HFF-Myc (cell line): Measurements from ENCODE around the gene LDLRAD4.

ENCODE experiments used
- DNase-seq: peaks from one replicate; pipeline ENCODE4 v3.0.0-alpha.2; 2011; ENCODE audit warnings: low read depth; ENCODE audit errors: extremely low read depth
- H3K4me3 ChIP-seq: replicated peaks from 2 replicates; pipeline ENCODE4 v1.5.1; 2011; ENCODE audit warnings: low read depth, mild to moderate bottlenecking, control low read depth, low read length
- CTCF ChIP-seq: IDR thresholded peaks from 2 replicates; pipeline ENCODE4 v1.5.1; 2012; ENCODE audit warnings: mild to moderate bottlenecking, low read depth, low read length, control low read depth; ENCODE audit errors: missing control alignments

LDLRAD4 gene

GRCh38 chr18:13537022-13537780 lies 318.6 kb downstream of the LDLRAD4 start:
- TF ChIP-seq CTCF: no peak

GRCh38 chr18:13538630-13539029 lies 320.1 kb downstream of the LDLRAD4 start:
- DNase-seq: no peak
- TF ChIP-seq CTCF: no peak
- H3K4me3 ChIP-seq: no peak overlapping the region

More at GRCh38 chr18:13537022-13537780, 318.6 kb downstream of the LDLRAD4 start:
- no peak for DNase-seq
- H3K4me3 ChIP-seq: no peak overlapping the region

DNA sequence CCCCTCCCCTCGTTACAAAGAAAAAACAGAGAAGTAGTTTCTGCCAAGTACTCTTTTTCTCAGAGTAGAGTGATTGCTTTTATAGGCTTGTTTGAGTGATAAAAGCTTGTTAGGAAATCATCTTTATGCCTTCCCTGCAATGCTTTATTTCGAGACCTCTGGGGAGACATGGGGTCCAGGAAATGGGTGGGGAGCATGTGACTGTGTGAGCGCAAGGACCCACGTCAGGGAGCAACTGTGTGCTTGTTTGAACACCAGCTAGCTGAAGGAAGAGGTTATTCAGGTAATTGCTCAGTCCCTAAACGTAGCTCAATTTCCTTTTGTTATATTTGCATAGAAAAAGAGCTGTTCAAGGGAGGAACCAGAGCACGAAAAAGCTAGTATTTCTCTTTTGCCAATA lies 320.5 kb downstream of the LDLRAD4 start:
- H3K4me3 ChIP-seq: no peak overlapping the region
- no peak for TF ChIP-seq CTCF
- no peak for DNase-seq

DNA sequence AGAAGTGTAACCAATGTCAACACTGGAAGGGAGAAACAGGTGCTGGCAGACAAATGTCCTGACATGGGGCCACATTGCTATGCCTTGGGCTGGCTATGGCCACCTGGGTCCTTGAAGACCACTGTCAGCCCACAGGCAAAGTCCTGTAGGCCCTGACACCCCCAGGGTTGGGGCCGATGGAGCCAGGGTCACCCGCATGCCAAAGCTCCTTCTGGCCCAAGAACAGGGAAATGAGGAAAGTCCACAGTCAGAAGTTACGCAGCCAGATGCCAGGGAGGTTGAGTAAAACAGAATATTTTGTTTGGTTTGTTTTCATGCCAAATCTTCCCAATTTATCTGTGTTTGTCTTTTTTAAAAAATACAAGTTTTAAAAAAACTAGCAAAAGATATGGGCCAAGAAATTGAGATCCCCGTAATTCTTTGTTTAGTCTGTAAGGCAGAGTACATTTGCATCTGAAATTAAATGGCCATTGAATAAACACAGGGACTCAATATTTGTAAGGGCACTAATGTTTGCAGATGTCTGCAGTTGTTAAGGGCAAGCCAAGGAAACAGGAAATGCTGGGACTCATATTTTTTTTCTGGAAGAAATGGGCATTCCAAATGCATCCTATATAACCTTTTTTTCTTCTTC lies 321.4 kb downstream of the LDLRAD4 start:
- TF ChIP-seq CTCF: no peak
- DNase-seq: no peak
- H3K4me3 ChIP-seq: no peak overlapping the region

- no peak for TF ChIP-seq CTCF
- DNase-seq: no peak
- no peak overlapping the region for H3K4me3 ChIP-seq
These were observed 322.1 kb downstream of the LDLRAD4 start for GRCh38 chr18:13540477-13541182.

DNA sequence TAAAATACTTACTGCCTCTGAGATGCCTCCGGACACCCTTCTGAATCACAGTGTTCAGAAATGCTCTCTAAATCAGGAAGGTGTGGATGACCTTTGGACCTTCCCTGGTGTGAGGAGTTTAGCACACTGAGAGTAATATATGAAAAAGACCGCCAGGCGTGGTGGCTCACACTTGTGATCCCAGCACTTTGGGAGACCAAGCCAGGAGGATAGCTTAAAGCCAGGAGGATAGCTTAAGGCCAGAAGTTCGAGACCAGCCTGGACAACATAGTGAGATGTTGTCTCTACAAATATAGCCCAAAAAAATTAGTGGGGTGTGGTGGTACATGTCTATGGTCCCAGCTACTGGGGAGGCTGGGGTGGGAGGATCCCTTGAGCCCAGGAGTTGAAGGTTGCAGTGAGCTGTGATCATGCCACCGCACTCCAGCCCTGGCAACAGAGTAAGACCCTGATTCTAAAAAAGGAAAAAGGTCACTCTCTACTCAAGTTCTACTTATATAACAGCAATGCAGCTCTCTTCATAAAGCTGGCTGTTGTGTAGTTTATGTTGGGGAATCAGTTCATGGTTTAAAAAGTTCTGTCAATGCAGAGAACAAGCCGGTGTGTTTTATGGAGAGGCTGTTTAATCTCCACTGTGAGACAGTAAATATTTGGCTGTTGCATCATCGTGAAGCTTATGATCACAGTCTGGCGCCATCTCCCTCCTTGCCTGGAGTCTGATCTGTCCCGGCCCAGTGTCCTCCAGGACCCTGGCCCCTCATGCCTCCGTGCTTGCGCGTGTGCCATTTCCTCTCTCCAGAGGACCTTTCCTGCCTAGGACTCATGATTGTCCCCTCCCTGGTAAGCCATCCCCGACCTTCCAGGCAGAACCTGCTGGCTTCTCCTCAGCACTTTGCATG lies 323.3 kb downstream of the LDLRAD4 start:
- H3K4me3 ChIP-seq: no peak overlapping the region
- DNase-seq: no peak
- TF ChIP-seq CTCF: no peak
